GM19468 (cell line): Measurements from ENCODE around the gene TNFRSF1B.

Experiments
- ATAC-seq: cut with Tn5 transposase; IDR thresholded peaks from one replicate; pipeline ENCODE4 v1.9.1; 2021; ENCODE audit warnings: mild to moderate bottlenecking, moderate library complexity, moderate number of reproducible peaks; ENCODE audit not compliant: unreplicated experiment; ENCODE audit errors: extremely low read depth

Gene TNFRSF1B

GRCh38 chr1:12155328-12155727, 11.5 kb upstream of the TNFRSF1B start:
- ATAC-seq = no peak

GRCh38 chr1:12157366-12158231, 9.2 kb upstream of the TNFRSF1B start:
- no peak for ATAC-seq

- ATAC-seq = no peak
Observed at GRCh38 chr1:12158357-12159092, 8.3 kb upstream of the TNFRSF1B start.

GRCh38 chr1:12159816-12160215, 7.0 kb upstream of the TNFRSF1B start:
- ATAC-seq = no peak

GRCh38 chr1:12161324-12161661, 5.5 kb upstream of the TNFRSF1B start:
- no peak for ATAC-seq

- ATAC-seq = peak; percentile 70
Observed at GRCh38 chr1:12161662-12162458, 4.9 kb upstream of the TNFRSF1B start.

GRCh38 chr1:12162459-12163137, 4.2 kb upstream of the TNFRSF1B start:
- ATAC-seq = no peak

- ATAC-seq = no peak
Observed at GRCh38 chr1:12163210-12163609, 3.6 kb upstream of the TNFRSF1B start.

- no peak for ATAC-seq
Observed at GRCh38 chr1:12164210-12164609, 2.6 kb upstream of the TNFRSF1B start.

- no peak for ATAC-seq
Observed at GRCh38 chr1:12165342-12165741, 1.4 kb upstream of the TNFRSF1B start.

GRCh38 chr1:12167493-12168429, 970 bp downstream of the TNFRSF1B start:
- ATAC-seq = no peak

- ATAC-seq = no peak
Observed at GRCh38 chr1:12168451-12169160, 1.8 kb downstream of the TNFRSF1B start.

- no peak for ATAC-seq
Observed at GRCh38 chr1:12169442-12170135, 2.8 kb downstream of the TNFRSF1B start.

- ATAC-seq = no peak
Observed at GRCh38 chr1:12170263-12170671, 3.5 kb downstream of the TNFRSF1B start.

GRCh38 chr1:12171206-12172041, 4.6 kb downstream of the TNFRSF1B start:
- ATAC-seq = no peak

- no peak for ATAC-seq
Observed at GRCh38 chr1:12172042-12172851, 5.5 kb downstream of the TNFRSF1B start.
